Cerebellar cortex (tissue), 1 donor: ENCODE data around the gene NLE1.

ENCODE experiments used
- DNase-seq: peaks from one replicate; pipeline ENCODE4 v3.0.0-alpha.2; 2015; ENCODE audit warnings: low spot score

Gene NLE1

GRCh38 chr17:35086164-35086563 is 55.9 kb downstream of the NLE1 start:
- DNase-seq: no peak

- DNase-seq: no peak
Observed at GRCh38 chr17:35084987-35085386, 57.1 kb downstream of the NLE1 start.

GRCh38 chr17:35083071-35083470 is 59.0 kb downstream of the NLE1 start:
- no peak for DNase-seq

- DNase-seq: peak; percentile 20
Observed at GRCh38 chr17:35082073-35082657, 59.9 kb downstream of the NLE1 start.

- DNase-seq: no peak
Observed at GRCh38 chr17:35081638-35082037, 60.5 kb downstream of the NLE1 start.

- no peak for DNase-seq
Observed at GRCh38 chr17:35080536-35080935, 61.6 kb downstream of the NLE1 start.

- no peak for DNase-seq
Observed at GRCh38 chr17:35079547-35080423, 62.3 kb downstream of the NLE1 start.
